HL-60/S4 treated with phorbol 12-myristate 13-acetate at 8.2 ng/mL for 4 days and 3 days (cell line): ENCODE results near the gene HNRNPLL.
"Not testable (repeated sequence)": the region's sequence is repeated elsewhere in the genome, so short reads cannot be mapped to it uniquely, and the experiment has no call there.

ENCODE experiments used
- in situ Hi-C: fragments of 300-500 bp; cut with MboI; formaldehyde crosslinking; loops from 2 replicates; pipeline ENCODE4 v1.15.0; 2022; ENCODE audit warnings: low sequenced_read_pairs

HNRNPLL gene

DNA sequence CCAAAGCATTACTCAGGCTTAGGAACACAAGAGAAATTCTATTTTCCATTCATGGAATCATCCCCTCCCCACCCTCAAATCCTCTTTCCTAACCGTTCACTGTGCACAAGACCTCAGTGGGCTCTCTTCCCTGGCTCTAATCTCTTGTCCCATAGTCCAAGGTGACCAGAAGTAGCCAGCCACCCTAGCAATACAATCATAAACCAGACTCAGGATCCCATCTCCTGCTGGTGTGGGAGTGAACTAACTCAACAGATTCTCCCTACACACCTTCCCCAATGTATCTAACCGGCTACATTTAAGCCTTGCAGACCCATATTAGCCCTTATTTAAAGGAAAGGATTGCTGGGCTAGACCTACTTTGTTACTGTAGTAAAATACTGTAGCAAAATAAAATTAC lies 45.5 kb downstream of the HNRNPLL start:
- in situ Hi-C loops, result no loop called here

DNA sequence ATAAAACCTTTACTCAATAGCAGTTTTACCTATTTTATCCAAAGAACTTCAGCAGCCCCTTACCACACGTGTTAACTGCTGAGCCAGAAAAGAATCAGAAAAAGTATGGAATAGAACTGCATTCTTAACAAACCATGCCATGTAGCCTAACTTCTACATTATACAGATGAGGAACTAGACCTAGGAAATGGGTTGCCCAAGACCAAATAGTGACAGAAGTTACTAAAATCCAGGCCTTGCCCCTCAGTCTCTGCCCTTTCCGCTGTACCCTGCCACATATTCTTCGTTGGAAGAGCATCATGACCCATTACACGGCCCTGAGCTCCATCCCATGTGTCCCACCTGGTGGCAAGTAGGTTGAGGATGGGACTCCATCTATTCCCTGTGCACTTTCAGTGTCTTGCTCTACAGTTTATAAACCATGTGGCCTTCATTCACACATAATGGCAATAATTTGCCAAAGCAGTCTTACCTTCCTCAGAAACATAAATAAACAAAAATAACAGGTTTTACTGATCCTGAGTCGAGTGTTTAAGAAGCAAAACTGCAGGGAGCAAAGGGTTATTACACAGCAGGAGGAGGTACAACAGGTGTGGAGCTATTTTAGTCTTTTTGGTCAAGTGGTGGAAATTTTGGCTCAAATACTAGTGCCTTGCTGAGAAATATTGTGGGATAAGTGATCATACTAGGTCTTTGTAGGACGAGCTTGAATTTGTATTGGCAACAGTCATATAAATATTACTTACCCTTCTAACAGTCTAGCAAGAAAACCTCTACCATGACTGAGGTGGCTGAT lies 46.5 kb downstream of the HNRNPLL start:
- in situ Hi-C loops, result no loop called here

DNA sequence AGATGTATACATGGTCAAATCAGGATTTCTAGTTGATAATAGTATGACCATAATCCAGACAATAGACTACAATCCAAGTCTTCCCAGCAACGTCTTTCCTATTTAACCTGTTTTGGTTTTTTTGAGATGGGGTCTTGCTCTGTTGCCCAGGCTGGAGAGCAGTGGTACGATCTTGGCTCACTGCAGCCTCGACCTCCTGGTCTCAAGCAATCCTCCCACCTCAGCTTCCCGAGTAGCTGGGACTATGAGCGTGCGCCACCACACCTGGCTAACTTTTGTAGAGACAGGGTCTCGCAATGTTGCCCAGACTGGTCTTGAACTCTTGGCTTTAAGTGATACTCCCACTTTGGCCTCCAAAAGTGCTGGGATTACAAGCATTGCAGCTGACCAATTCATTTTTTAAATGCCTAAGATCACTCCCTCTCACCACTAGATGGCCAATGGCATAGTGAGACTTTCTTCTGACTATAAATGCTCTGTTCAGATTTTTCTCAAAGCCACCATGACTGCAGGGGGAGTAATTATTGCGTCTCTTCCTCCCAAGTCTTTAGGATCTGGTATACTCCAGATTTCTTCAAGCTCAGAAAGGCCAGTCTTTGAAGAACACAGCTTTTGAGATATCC lies 47.6 kb downstream of the HNRNPLL start:
- in situ Hi-C loops, result no loop called here

DNA sequence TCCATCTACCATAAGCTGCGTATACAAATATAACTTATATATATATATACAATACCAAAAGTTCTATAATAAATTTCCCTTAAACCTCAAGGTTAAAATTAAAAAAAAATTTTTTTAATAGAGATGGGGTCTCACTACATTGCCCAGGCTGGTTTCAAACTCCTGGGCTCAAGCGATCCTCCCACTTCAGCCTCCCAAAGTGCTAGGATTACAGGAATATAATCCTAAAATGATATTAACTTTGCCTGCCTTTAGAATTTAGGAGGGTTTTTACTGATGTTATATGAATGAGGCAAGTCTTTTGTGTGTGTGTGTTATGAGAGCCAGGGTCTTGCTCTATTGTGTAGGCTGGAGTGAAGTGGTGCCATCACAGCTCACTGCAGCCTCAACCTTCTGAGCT lies 49.2 kb downstream of the HNRNPLL start:
- in situ Hi-C loops, result no loop called here

DNA sequence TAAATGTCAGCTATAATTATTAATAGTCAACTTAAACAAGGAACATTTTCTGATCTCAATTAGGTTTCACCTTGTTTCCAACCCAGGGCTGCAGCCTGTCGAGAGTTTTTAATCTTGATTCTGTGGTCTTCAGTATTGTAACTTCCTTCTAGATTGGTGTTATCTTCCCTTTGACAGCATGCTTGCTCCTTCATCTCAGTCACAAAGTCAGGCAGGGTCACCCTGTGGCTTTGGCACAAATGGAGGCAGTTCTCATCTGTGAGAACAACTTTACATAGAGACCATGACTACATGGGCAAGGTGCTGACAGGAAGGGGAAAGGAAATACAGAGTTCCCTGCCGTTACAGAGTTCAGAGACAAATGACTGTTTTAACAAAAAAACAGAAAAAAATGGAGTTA lies 50.5 kb downstream of the HNRNPLL start:
- in situ Hi-C loops, result no loop called here

DNA sequence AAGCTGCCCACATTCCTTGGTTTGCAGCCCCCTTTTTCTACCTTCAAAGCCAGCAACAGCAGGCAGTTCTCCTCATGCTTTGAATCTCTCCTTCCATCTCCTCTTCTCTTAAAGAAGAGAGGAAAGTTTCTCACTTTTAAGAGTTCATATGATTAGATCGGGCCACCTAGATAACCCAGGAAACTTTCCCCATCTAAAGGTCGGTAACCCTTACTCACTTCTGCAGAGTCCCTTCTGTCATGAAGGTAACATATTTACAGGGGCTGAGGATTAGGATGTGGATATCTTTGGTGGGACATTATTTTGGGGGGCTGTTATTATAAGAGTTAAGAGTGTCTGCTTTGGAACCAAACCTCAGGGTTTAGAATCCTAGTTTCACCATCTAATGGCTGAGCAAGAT lies 51.0 kb downstream of the HNRNPLL start:
- in situ Hi-C loops, result no loop called here

DNA sequence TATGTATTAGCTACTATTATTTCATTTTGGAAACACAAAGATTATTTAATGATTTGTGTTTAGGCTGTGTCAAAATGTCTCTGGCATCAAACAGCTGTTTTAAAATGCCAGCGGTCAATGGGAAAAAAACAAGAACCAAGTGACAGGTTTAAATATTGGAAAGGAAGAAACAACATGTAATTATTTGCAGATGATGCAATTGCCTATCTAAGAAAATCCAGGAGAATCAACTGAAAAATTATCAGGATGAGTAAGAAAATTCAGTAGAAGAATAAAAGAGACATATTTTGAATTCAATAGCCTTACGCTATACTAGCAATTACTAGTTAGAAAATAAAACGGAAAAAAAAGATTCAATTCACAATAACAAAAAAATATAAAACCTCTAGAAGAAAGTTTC lies 51.6 kb downstream of the HNRNPLL start:
- in situ Hi-C loops, result no loop called here

DNA sequence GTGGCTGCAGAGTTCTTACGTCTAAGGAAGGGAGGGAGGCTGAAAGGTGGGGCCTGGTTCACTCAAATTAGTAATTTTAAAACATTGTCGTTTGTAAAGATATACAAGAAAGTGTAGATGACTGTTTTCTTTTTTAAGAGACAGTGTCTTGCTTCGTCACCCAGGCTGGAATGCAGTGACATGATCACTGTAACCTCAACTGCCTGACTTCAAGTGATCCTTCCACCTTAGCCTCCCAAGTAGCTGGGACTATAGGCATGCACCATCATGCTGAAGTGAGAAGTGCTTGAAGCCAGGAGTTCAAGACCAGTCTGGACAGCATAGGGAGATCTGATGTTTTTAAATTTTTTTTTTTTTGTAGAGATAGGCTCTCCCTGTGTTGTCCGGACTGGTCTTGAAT lies 52.9 kb downstream of the HNRNPLL start:
- in situ Hi-C loops, result no loop called here

DNA sequence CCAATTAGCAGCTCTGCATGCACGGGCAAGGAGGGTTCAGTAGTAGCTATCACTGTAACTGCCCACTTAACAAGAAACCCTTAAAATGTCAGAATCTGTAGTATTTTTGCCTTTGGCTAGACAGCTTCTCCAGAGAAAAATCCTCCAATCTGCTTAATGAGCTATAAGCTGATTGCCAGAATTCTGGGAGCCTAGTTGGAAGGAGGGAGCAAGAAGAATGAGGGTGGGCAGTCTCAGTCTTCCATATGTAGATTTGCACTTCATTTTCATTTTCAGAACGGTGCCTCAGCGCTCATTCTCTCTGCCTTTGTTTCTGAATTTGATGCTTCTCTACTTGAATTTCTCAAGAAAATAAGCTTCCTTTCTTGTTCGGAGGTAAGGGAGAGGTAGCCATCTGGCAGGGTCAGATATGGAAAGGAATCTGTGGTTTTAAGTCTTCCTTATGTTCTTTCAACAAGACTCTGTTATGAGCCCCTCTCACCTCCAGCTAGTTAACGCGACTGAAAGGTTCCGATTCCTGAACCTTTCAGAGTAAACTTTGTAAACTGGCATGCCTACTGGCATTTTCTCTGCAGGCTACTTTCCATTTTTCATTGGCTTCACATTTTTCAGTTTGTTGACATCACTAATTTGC lies 53.5 kb downstream of the HNRNPLL start:
- in situ Hi-C loops, result no loop called here

DNA sequence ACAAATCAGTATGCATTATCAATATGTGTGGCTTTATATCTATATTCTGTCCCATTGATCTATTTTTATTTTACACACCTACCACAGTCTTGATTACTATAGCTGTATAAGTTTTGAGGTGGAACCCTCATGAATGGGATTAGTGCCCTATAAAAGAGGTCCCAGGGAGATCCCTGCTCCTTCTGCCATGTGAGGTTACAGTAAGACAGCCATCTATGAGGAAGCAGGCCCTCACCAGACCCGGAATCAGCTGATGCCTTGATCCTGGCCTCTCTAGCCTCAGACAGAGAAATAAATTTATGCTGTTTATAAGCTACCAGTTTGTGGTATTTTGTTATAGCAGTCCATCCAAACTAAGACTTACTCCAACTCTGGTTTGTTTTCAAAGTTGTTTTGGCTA lies 54.9 kb downstream of the HNRNPLL start:
- in situ Hi-C loops, result no loop called here

DNA sequence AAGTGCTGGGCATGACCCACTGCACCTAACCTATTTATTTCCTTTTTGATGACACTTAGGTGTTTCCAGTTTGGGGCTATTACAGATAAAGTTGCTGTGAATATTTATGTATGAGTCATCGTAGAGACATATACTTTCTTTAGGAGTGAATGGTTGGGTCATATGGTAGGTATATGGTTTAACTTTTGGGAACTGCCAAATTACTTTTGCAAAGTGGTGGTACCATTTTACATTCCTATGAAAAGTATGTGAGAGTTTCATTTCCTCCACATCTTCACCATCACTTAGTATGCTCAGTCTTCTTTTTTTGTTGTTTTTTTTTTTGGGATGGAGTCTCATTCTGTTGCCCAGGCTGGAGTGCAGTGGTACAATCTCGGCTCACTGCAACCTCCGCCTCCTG lies 56.1 kb downstream of the HNRNPLL start:
- in situ Hi-C loops, result no loop called here

DNA sequence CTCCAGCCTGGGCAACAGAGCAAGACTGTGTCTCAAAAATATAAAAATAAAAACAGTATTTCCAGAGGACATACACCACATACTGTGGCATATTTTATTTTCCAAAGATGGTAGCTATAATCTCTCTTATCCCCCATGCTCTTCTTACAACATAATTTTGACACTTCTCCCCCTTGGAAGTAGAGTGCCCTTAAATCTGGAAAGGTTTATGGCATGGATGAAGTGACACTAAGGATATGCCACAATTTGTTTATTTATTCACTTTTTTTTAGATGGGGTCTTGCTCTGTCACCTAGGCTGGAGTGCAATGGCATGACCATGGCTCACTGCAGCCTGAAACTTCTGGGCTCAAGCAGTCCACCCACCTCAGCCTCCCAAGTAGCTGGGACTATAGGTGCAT lies 56.7 kb downstream of the HNRNPLL start:
- in situ Hi-C loops, result no loop called here

DNA sequence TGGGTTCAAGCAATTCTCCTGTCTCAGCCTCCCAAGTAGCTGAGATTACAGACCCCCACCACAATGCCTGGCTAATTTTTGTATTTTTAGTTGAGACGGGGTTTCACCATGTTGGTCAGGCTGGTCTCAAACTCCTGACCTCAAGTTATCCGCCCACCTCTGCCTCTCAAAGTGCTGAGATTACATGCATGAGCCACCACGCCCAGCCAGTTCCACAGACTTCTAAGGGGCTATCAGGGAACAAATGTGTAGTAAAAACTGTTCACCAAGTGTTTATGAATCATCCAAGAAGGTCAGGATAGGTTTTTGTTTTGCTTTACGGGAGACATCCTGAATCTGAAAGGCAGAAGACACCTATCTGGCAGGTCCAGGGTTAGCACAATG lies 60.5 kb downstream of the HNRNPLL start:
- in situ Hi-C loops, result not testable (repeated sequence)

DNA sequence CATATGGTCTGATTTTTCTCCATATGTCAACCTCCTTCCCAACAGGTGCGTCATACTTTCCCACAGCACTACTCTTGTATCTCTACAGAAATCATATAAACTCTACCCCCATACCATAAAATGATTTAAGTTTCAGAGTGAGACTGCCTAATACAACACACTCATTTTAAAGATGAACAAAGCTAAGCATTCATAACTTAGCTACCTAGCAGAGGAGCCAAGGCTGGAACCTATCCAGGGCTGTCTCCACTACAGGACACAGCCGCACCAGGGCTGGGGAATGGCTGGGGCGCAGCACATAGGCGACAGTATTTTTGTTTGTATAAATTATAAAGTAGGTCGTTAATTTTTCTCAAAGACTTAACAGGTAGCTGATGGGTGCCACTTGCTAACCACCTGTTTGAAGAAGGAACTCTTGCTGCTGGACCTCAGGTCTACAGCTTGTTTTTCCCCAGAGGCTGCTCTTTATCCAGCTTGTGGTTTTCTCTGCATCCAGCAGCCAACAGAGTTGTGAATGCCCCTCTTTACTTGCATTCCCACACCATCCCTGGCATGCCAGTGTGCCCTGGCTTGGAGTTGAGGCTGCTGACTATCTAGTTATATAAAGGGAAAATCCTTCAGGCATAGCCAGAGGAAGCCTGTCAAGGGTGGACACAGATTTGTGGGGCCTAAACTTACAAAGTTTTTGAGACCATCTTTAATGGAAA lies 62.0 kb downstream of the HNRNPLL start:
- in situ Hi-C loops, result no loop called here

DNA sequence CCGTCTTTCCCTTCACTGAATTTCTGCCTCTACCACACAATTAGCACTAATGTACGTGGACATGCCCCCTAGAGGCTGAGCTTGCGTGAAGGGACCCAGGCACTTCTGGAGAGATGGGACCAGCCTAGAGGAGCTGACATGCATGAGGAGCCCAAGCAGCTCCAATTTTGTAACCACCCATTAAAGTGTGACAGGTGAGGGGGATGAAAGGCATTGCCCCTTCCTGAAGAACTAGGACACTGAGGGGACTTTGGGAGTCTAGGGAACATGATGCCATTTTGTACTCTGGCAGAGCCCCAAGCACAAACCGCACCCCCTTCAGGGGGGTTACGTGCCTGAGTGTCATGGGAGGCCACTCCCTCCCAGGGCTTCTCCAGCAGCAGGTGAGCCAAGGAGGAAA lies 63.6 kb downstream of the HNRNPLL start:
- in situ Hi-C loops, result no loop called here

DNA sequence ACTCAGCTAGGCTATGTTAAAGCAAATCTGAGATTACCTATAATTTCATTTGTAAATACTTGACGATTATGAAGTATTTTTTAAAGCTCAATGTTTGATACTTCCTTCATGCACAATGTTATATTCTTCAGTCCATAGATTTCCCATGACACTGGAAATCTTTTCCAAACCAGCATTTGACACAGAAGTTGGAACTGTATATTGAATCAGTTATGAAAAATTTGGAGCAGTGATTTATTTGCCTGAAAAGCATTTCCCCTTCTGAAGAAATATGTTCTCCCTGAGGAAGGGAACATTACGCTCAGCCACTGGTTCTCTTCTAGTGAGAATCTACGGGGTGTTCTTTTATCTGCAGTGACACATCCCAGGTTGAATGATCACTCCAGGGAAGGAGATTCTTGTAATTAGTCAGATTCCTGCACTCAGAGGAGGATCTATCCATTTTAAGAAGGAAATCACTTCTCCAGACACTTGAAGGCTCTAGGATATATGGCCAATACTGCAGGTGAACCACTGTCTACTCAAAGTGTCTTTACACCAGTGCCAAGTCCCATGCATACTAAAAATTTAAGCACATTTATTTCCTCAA lies 64.7 kb downstream of the HNRNPLL start:
- in situ Hi-C loops, result no loop called here

DNA sequence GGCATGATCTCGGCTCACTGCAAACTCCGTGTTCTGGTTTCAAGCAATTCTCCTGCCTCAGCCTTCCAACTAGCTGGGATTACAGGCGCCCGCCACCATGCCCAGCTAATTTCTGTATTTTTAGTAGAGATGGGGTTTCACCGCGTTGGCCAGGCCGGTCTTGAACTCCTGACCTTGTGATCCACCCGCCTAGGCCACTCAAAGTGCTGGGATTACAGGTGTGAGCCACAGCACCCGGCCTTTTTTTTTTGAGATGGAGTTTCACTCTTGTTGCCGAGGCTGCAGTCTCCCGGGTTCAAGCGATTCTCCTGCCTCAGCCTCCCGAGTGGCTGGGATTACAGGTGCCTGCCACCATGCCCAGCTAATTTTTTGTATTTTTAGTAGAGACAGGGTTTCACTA lies 65.4 kb downstream of the HNRNPLL start:
- in situ Hi-C loops, result not testable (repeated sequence)

DNA sequence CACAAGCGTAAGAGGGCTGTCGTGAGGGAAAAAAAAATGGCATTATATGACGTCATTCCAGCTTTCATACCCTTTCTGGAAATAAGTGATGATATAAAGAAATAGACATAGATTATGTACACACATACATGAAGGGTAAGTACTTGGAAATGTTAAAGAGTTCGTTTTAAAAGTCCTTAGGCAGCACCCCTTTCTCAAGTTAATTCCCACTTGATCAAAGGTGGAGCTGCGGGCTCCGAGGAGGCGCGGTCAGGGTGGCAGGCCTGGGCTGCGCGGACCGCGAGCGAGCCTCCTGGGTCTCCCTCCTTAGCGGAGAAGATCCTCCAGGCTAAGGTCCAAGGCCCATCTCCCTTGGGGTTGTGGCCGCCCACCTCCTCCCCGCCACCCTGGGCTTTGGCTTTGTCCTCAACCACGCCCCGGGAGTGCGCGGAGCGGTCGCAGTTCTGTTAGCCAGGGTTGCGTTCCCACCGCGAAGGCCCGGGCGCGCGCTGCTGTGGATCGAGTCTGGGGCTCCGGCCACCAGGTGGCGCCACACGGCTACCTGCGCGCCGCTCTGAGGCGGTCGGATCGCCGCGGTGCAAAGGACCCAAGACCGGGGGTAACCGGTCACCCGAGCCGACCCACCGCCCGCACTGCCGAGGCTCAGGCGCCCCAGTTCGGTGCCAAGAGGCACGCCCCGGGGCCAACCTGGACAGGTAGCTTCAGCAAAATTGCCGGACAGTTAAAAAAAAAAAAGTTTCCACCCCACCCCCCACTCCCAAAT lies 66.8 kb downstream of the HNRNPLL start:
- in situ Hi-C loops, result no loop called here

DNA sequence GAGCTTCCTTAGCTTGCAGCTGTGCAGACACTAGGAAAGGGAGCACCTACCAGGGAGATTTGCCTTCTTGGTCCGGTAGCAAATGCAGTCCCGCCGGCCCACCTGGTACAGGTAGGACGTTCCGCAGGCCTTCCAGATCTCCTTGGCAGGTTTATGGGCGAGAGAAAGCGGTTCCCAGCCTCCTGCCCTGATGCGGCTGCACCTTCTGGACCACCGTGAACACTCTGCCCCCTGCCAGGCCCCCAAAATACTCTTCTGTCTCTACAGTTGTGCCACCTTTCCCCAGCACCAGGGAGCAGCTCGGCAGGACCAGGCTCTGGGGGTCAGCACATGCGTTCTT lies 67.4 kb downstream of the HNRNPLL start:
- in situ Hi-C loops, result no loop called here

DNA sequence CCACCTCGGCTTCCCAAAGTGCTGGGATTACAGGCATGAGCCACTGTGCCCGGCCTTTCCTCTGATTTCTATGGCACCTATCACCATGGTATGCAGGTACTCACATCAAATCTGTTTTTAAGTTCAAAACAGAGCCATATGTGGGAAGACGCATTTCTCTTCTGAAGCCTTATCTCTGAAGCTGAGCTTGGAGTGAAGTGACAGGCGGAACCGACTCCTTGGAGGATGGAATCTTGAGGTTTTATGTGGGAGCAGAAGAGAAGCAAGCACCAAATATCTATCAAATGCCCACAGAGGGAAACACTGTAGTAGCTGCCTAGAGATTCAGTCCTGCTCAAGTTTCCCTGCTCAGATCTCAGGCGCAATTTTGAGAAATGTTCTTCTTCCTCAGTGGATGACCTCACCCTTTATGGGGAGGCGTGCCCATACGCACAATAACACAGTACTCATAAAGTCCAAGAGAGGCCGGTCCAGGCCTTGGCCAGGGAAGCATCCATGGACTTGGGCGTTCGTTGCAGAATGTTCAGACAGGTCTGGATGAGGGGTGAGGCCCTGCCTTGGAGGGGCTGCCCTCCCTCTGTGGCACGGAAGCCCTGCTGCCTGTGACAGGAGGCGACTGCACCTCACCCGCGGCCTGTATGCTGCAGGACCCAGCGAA lies 67.9 kb downstream of the HNRNPLL start:
- in situ Hi-C loops, result no loop called here
